ENCODE data around the gene DBET.
"Not testable (repeated sequence)": the region's sequence is repeated elsewhere in the genome, so short reads cannot be mapped to it uniquely, and the experiment has no call there.

Gene DBET

DNA sequence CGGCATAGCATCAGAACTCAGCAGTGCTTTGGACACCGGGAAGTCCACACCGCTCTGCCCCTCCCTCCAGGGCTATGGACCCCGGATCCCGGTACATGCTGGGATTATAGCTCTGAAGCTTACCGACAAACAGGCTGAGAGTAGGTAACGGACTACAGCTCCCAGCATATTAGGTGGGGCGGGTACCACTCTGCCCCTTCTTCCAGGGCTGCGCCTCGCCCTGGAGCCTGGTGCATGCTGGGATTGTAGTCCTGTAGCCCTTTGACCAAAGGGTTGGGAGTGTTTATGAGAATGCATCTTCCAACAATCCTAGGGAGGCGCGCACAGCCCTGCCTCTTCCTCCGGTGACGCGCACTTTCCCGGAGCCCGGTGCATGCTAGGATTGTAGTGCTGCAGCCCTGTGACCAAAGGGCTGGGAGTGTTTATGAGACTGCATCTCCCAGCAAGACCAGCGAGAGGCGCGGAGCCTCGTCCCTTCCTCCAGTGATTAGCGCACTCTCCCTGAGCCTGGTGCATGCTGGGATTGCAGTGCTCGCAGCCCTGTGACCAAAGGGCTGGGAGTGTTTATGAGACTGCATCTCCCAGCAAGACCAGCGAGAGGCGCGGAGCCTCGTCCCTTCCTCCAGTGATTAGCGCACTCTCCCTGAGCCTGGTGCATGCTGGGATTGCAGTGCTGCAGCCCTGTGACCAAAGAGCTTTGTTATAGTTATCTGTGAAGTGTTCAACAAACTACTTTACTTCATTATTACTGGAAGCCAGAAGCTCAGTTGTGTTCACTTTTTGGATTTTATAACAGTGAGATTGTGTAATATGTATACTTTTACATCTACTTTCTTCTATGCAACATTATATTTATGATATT is 14.7 kb upstream of the DBET start:
- DNase-seq (ENCODE audit: low read depth) = not testable (repeated sequence)

DNA sequence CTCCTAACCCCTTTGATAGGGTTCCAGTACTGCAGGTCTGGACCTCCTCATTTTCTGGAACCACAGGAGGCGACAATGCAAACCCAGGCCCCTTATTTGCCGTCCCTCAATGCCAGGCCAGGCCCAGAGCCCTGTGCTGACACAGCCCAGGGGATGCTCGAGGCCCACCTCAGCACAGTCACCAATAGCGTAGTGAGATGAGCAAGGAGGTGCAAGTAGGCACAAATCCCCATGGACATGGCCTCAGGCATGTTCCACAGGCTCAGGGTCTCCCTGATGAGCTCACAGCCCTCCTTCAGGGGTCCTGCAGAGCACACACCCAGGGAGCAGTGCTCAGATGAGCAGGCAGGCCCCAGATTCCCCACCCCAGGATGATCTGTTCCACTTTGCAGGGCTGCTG is 5.3 kb upstream of the DBET start:
- not testable (repeated sequence) for DNase-seq (ENCODE audit: low read depth)

DNA sequence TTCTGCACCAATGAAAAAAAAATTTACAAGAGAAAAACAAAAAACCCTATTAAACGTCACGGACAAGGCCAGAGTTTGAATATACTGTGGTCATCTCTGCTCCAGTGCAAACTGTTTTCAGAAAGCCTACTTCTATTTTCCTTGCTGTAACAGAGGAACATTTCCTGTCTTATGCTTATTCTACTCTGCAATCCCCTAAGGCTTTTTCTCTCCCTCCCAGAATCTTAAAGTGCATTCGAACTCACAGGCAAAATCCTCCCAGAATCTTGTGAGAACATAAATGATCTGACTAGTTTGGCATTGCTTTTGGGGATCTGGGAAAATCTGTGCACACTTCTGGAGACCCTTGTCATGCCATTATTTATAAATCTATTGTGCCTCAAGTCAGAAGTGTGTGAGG is 503 bp downstream of the DBET start:
- not testable (repeated sequence) for DNase-seq (ENCODE audit: low read depth)

DNA sequence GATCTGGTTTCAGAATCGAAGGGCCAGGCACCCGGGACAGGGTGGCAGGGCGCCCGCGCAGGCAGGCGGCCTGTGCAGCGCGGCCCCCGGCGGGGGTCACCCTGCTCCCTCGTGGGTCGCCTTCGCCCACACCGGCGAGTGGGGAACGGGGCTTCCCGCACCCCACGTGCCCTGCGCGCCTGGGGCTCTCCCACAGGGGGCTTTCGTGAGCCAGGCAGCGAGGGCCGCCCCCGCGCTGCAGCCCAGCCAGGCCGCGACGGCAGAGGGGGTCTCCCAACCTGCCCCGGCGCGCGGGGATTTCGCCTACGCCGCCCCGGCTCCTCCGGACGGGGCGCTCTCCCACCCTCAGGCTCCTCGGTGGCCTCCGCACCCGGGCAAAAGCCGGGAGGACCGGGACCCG is 4.0 kb downstream of the DBET start:
- not testable (repeated sequence) for DNase-seq (ENCODE audit: low read depth)

DNA sequence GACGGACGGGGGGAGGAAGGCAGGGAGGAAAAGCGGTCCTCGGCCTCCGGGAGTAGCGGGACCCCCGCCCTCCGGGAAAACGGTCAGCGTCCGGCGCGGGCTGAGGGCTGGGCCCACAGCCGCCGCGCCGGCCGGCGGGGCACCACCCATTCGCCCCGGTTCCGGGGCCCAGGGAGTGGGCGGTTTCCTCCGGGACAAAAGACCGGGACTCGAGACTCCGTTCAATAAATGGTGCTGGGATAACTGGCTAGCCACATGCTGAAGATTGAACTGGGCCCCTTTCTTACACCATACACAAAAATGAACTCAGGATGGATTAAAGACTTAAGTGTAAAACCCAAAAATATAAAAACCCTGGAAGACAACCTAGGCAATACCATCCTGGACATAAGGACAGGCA is 28.8 kb downstream of the DBET start:
- not testable (repeated sequence) for DNase-seq (ENCODE audit: low read depth)

DNA sequence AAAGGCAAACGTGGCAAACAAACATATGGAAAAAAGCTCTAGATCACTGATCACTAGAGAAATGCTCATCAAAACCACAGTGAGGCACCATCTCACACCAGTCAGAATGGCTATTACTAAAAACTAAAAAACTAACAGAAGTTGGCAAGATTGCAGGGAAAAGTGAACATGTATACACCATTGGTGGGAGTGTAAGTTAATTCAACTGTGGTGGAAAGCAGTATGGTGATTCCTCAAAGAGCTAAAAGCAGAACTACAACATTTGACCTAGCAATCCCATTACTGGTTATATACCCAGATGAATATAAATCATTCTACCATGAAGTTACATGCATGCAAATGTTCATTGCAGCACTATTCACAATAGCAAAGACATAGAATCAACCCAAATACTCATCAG is 29.7 kb downstream of the DBET start:
- DNase-seq (ENCODE audit: low read depth) = not testable (repeated sequence)

DNA sequence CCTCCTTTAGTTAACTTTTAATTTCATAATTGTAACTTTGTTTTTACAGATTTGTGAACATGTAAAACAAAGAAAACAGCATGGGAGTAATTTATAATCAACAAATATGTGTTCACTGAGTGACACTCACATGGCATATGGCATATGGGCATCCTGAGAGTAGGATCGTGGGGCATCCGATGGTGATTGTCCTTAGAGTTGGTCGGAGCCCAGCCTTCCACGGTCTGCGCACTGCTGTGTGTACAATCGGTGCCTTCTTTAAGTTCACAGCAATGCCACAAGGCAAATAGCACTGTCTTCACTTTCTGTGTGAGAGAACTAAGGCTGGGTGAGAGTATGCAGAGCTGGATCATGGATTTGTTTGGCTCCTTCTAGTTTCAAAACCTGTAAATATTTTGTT is 31.0 kb downstream of the DBET start:
- not testable (repeated sequence) for DNase-seq (ENCODE audit: low read depth)

DNA sequence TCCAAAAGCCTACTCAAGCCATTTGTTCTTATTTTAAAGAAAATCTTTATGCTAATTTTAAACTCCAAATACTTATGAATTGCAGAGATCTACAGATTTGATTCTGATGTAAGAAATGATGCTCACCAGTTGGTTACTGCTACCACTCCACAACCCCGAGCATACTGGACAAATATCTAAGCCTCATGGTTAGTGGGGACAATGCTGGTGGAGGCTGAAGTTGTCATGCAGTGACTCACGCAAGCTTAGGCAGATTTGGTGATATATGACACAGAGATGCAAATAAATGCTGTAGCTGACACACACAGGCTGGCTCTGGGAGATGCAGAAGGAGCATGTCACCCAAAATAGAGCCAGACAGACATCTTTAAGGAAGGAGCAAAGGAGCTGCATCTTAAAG is 35.3 kb downstream of the DBET start:
- DNase-seq (ENCODE audit: low read depth) = not testable (repeated sequence)

DNA sequence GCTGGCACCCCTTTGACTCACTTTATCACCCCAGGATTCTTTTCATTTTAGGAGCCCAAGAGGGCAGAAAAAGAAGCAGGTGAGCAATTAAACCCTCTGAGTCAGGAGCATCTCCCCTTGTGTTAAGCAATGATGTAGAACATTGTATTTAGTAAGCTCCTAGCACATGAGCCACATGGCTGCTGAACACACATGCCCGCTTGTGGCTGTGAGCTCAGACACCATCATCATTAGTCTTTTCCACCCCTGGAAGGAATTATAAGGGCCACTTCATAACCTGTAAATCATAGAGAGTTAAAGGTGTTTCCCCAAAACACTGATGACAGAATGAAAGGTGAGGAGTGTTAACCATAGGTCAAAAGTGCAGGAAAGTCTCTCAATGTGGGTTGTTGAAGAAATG is 37.2 kb downstream of the DBET start:
- not testable (repeated sequence) for DNase-seq (ENCODE audit: low read depth)

DNA sequence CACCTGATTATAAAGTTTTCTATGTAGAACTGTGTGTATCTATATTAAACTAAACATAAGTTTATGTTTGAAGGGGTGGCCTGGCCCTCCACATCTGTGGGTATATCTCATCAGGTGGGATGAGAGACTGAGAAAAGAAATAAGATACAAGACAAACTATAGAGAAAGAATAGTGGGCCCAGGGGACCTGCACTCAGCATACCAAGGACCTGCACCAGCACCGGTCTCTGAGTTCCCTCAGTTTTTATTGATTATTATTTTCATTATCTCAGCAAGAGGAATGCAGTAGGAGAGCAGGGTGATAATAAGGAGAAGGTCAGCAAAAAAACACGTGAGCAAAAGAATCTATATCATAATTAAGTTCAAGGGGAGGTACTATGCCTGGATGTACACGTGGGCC is 41.9 kb downstream of the DBET start:
- not testable (repeated sequence) for DNase-seq (ENCODE audit: low read depth)

DNA sequence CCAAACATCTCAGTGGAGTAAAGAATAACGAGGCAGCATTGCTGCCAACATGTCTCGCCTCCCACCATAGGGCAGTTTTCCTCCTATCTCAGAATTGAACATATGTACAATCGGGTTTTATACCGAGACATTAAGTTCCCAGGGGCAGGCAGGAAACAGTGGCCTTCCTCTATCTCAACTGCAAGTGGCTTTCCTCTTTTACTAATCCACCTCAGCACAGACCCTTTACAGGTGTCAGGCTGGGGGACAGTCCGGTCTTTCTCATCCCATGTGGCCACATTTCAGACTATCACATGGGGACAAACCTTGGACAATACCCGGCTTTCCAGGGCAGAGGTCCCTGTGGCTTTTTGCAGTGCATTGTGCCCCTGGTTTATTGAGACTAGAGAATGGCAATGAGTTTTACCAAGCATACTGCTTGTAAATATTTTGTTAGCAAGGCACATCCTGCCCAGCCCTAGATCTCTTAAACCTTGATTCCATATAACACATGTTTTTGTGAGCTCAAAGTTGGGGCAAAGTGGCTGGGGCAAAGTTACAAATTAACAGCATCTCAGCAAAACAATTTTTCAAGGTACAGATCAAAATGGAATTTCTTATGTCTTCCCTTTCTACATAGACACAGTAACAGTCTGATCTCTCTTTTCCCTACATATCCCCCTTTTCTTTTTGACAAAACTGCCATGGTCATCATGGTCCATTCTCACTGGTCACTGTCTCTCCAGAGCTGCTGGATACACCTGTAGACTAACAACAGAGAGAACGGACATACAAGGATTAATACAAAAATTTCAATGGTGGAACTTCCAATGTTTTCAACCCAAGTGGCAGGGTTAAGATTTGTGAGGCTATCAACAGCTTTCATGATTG is 42.5 kb downstream of the DBET start:
- DNase-seq (ENCODE audit: low read depth) = not testable (repeated sequence)

DNA sequence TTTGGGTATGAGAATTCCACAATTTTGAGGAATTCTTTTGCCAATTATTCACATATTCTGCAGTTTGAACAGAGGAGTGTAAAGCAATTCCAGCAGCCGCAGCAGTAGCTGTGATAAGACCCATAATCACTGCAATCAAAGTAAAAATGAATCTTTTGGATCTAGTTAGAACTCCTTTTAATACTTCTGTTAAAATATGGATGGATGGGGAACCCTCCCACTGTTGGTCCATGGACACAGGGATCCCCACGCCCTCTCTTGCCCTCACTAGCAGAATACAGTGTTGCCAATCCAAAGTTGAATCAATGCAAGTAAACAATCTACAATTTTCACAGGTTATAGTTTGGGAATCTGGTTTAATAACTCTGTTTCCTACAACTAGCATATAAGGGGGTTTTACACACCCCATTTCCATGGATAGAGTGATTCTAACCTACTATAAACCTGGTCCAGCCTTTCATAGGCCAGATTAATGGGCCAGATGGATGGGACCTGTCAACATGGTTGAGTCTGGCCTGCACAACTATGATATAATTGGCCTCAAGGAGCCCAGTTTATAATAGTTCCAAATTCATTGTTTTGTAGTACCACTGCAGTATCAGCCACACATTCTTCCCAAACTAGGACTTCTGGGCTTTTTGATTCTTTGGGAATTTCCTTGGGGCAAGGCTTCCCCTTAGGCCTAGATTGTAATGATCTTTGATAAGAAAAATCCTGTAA is 43.6 kb downstream of the DBET start:
- DNase-seq (ENCODE audit: low read depth) = not testable (repeated sequence)

DNA sequence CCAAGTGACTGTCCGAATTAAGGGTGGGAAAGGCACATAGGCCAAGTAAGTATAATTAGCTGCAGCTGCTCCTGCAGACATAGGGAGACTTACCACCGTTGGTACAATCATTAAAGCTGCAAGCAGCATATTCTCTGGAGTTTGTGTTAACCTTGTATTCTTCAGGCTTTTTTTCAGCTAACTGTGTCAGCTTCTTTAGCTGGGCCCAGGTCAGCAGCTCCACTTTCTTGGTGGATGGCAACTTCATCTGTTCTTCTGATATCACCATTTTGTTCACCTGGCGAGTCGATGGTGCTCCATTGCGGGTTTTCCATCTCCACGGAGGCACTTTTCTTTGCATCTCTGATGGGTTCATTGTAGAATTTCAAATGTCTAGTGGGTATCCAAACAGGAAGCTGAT is 44.5 kb downstream of the DBET start:
- DNase-seq (ENCODE audit: low read depth) = not testable (repeated sequence)

DNA sequence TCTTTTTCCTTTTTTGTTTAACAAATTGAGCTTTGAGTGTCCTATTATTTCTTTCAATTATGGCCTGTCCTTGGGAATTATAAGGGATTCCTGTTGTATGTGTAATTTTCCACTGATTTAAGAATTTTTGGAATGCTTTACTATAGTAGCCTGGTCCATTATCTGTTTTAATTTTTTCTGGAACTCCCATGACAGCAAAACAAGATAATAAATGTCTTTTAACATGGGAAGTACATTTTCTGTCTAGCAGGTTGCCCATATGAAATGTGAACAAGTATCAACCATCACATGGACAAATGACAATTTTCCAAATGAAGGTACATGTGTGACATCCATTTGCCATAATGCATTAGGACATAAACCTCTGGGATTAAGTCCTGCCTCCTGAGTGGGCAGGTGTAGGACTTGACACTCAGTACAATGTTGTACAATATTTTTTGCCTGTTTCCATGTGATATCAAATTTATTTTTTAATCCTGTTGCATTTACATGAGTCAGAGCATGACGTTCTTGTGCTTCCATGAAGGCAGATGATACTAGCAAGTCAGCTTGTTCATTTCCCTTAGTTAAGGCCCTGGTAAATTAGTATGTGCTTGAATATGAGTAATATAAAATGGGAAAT is 45.2 kb downstream of the DBET start:
- not testable (repeated sequence) for DNase-seq (ENCODE audit: low read depth)

DNA sequence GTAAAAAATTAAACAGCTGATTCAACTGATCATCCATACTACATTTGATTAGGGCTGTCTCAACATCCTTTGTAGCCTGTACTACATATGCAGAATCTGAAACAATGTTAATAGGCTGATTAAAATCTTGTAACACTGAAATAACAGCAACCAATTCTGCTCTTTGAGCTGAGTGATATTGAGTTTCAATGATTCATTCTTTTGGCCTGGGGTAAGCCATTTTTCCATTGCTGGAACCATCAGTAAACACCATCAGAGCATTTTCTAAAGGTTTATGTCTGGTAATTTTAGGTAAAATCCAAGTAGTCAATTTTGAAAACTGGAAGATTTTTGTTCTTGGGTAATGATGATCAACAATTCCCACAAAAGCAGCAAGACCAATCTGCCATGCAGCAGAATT is 45.7 kb downstream of the DBET start:
- DNase-seq (ENCODE audit: low read depth) = not testable (repeated sequence)

DNA sequence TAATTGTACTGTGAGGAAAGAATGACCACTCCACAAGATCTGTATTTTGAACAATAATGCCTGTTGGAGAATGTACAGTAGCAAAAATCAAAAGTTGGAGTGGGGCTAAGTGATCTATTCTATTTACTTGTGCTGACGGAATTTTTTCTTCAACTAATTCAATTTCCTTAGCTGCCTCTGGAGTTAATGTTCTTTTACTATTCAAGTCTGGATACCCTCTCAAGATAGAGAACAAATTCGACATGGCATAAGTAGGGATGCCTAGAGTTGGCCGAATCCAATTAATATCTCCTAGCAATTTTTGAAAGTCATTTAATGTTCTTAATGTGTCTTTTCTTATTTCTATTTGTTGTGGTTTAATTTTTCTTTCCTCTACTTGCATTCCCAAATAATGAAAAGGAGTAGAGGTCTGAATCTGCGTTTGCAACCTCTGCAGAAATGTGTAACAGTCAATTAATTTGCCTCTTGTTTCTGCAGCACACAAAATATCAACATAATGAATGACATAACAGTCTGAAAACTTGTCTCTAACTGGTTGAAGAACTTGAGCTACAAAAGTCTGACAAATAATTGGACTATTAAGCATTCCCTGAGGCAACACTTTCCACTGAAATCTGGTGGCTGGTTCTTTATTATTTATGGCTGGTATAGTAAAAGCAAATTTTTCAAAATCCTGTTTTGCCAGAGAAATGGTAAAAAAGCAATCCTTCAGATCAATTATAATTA is 46.4 kb downstream of the DBET start:
- not testable (repeated sequence) for DNase-seq (ENCODE audit: low read depth)

DNA sequence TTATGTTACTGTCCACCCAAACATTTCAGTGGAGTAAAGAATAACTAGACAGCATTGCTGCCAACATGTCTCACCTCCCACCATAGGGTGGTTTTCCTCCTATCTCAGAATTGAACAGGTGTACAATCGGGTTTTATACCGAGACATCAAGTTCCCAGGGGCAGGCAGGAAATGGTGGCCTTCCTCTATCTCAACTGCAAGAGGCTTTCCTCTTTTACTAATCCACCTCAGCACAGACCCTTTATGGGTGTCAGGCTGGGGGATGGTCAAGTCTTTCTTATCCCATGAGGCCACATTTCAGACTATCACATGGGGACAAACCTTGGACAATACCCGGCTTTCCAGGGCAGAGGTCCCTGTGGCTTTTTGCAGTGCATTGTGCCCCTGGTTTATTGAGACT is 48.6 kb downstream of the DBET start:
- not testable (repeated sequence) for DNase-seq (ENCODE audit: low read depth)

DNA sequence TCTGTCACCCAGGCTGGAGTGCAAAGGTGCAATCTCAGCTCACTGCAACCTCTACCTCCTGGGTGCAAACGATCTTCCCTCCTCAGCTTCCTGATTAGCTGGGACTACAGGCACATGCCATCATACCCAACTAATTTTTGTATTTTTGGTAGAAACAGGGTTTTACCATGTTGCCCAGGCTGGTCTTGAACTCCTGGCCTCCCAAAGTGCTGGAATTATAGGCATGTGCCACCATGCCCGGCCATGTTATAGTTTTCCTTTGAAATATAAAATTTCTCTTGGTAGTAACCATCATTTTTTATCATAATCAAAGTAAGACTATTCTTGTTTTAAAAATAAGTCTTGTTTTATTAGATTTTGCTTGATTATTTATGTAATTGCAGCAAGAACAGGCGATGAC is 50.7 kb downstream of the DBET start:
- not testable (repeated sequence) for DNase-seq (ENCODE audit: low read depth)
